ENCODE data around the gene GUCY1B1. TPM values are rescaled to one million over a fixed set of nuclear protein-coding genes. Genes with fewer than 3 reads are reported as not detected.

The GUCY1B1 gene
- polyA plus RNA-seq, 12 donors = 17.7 to 28.0 (median 22.2) TPM; not detected in 1

DNA sequence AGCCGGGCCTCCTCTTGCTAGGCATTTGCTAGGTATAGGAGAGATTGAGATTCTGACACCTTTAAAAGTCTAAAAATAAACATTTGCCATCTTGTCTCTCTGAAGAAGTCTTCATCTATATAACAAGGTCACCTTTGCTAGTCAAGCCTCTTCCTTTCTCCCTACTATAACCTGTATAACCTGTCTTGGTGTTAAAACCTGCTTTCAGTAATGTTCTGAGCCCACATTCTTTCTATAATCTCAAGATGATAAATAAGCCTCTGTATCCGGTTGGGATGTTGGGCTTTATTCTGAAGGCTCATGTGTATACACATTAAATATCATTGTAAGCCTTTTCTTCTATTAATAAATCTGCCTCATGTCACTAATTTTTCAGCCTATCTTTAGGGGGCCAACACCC is 97.1 kb downstream of the GUCY1B1 start:
- no peak for DNase-seq

Other genes with a start within 250 kb of the GUCY1B1 start
- 10 to 100 TPM in 11 of 12 donors, not detected in 1; 12.9 to 28.7 (median 15.6) TPM for gene GUCY1A1, start 92.2 kb upstream of the GUCY1B1 start, polyA plus RNA-seq (ENCODE audit: insufficient read length in 12 of 12)
- gene ASIC5, start 107.3 kb downstream of the GUCY1B1 start, polyA plus RNA-seq (ENCODE audit: insufficient read length in 12 of 12) = under 1 TPM in 1 of 12 donors, not detected in 11; 0.17 TPM
- 1 to 10 TPM in 2 of 12 donors, under 1 TPM in 6, not detected in 4; 0.17 to 1.5 (median 0.49) TPM for gene TDO2, start 144.7 kb downstream of the GUCY1B1 start, polyA plus RNA-seq (ENCODE audit: insufficient read length in 12 of 12)
- gene CTSO, start 194.8 kb downstream of the GUCY1B1 start, polyA plus RNA-seq (ENCODE audit: insufficient read length in 12 of 12) = 10 to 100 TPM in 11 of 12 donors, not detected in 1; 24.8 to 43.4 (median 33.9) TPM

Measured in muscle of arm (tissue), 12 donors.